Gastrocnemius medialis (tissue), 4 donors: Measurements from ENCODE around the gene SNTG2. TPM values are rescaled to one million over a fixed set of nuclear protein-coding genes. Genes with fewer than 3 reads are reported as not detected.

Experiments used
- ATAC-seq, 2 donors: fragments of 150-250 bp; one replicate each; pipeline ENCODE4 v1.9.1; 2016
- DNase-seq, 2 donors: peaks; one replicate each; pipeline ENCODE4 v3.0.0-alpha.2; 2019
- H3K27ac ChIP-seq, 4 donors: fragments of 200-600 bp; sonication (generic); 1 replicate in 1 of 4; 2 replicates in 3 of 4; pipeline ENCODE4 v1.5.1; 2016 to 2018; ENCODE audit warnings: mild to moderate bottlenecking in 2 of 4, moderate library complexity in 1 of 4
- H3K27me3 ChIP-seq, 3 donors: fragments of 200-600 bp; sonication (generic) in 2 of 3; 1 replicate in 1 of 3; 2 replicates in 2 of 3; pipeline versions ENCODE4 v1.5.1 to v1.6.0; 2016 to 2019; ENCODE audit warnings: mild to moderate bottlenecking in 1 of 3, moderate library complexity in 1 of 3
- H3K36me3 ChIP-seq, 2 donors: fragments of 200-600 bp; sonication (generic) in 1 of 2; one replicate each; pipeline ENCODE4 v1.5.1; 2017 to 2018
- H3K4me1 ChIP-seq, 2 donors: fragments of 200-600 bp; sonication (generic) in 1 of 2; one replicate each; pipeline ENCODE4 v1.5.1; 2016 to 2017; ENCODE audit warnings: mild to moderate bottlenecking in 2 of 2
- H3K4me3 ChIP-seq, 4 donors: fragments of 200-600 bp; sonication (generic) in 3 of 4; 1 replicate in 1 of 4; 2 replicates in 3 of 4; pipeline ENCODE4 v1.5.1; 2016 to 2019; ENCODE audit warnings: mild to moderate bottlenecking in 2 of 4
- H3K9me3 ChIP-seq, 3 donors: fragments of 200-600 bp; sonication (generic) in 2 of 3; 1 replicate in 1 of 3; 2 replicates in 2 of 3; pipeline ENCODE4 v1.5.1; 2016 to 2019
- CTCF ChIP-seq, 5 experiments: fragments of 450-650 bp in 3 of 5; fragments of 200-600 bp in 2 of 5; sonication (generic) in 2 of 5; IDR thresholded peaks in 4 of 5; conservative IDR thresholded peaks in 1 of 5; 1 replicate in 4 of 5; 2 replicates in 1 of 5; pipeline ENCODE4 v1.5.1; 2016 to 2019; ENCODE audit warnings: antibody characterized with exemption in 5 of 5, mild to moderate bottlenecking in 3 of 5, moderate library complexity in 3 of 5
- POLR2A ChIP-seq, 2 donors: fragments of 450-650 bp; IDR thresholded peaks; one replicate each; pipeline ENCODE4 v1.6.1; 2017; ENCODE audit warnings: antibody characterized with exemption in 2 of 2, mild to moderate bottlenecking in 2 of 2, moderate library complexity in 2 of 2
- in situ Hi-C, 4 donors: fragments of 200-750 bp; cut with MboI; loops; one replicate each; pipeline versions ENCODE4 v1.15.0 to v1.8.0; 2017; ENCODE audit warnings: low sequenced_read_pairs in 4 of 4
- intact Hi-C: fragments of 100-400 bp; cut with DNase I; formaldehyde crosslinking; loops from one replicate; pipeline ENCODE4 v1.15.1; 2023; ENCODE audit warnings: low total_unique reads
- total RNA-seq, 4 donors: library from RNA; depleted of rRNA; stranded (reverse); fragments of >200 nt; gene quantifications; one replicate each; pipeline versions ENCODE4 v1.1.0 to v1.2.3, GENCODE V29; 2016

Gene SNTG2
- total RNA-seq, 4 donors from 2014 or later = 0.55 to 1.0 (median 0.92) TPM; not detected in 1

DNA sequence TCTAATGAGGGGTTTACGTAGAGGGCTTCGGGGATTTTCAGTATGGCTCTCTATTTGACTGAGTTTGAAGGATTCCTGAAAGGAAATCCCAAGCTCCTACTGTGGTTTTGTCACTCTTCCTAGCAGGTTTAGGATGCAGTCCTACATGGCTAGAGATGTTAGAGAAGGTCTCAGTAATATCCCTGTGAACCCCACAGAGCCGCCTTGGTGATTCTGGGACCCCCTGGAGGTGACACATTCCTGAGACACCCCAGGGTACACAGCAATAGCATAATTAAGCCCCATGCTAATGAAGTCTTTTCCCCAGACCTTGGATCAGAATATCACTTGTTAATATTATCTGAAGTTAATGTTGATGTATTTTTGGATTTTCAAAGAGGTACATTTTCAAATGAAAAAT is 103.8 kb downstream of the SNTG2 start:
- no peaks in the 10 kb centered on the region for H3K36me3 ChIP-seq
- in situ Hi-C loops (no loop called here), intact Hi-C loops (no loop called here)
- no peaks in the 10 kb centered on the region for H3K27me3 ChIP-seq
- TF ChIP-seq CTCF (IDR thresholded peaks at IDR 0.05 in 4 of 5, conservative IDR thresholded peaks at IDR 0.05 in 1 of 5) = no peak
- no peak for TF ChIP-seq POLR2A (IDR thresholded peaks at IDR 0.05)
- no peaks in the 10 kb centered on the region for H3K9me3 ChIP-seq
- ATAC-seq (no peak), DNase-seq (no peak)
- no peak overlapping the region for H3K4me3 ChIP-seq
- H3K4me1 ChIP-seq = no peaks in the 10 kb centered on the region
- no peak overlapping the region for H3K27ac ChIP-seq

GRCh38 chr2:1055014-1055595 is 104.5 kb downstream of the SNTG2 start:
- no peaks in the 10 kb centered on the region for H3K36me3 ChIP-seq
- no peak for ATAC-seq

DNA sequence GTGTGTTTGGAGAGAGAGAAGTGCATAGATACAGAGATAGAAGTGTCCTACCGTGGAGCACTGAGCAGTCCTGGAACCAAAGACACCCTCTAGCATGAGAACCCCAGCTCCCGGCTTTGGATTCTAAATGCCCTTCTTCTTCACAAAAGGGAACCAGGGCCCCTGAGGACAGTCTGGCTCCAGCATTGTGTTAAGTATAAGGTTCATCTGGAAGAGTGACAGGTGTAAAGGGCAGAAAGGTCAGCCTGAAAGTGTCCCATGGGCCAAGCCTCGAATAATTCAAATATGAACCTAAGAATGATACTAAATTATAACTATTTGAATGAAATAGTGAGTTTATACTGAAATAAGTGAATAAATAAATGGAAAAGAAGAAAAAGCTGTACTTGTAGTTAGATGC is 109.7 kb downstream of the SNTG2 start:
- TF ChIP-seq POLR2A (IDR thresholded peaks at IDR 0.05) = no peak
- no peak for TF ChIP-seq CTCF (IDR thresholded peaks at IDR 0.05 in 4 of 5, conservative IDR thresholded peaks at IDR 0.05 in 1 of 5)
- H3K4me1 ChIP-seq = no peaks in the 10 kb centered on the region
- no peaks in the 10 kb centered on the region for H3K9me3 ChIP-seq
- intact Hi-C loops (no loop called here), in situ Hi-C loops (no loop called here)
- no peak for DNase-seq
- H3K36me3 ChIP-seq = no peaks in the 10 kb centered on the region
- ATAC-seq = no peak
- no peaks in the 10 kb centered on the region for H3K27me3 ChIP-seq
- no peak overlapping the region for H3K27ac ChIP-seq
- H3K4me3 ChIP-seq = no peak overlapping the region

More at GRCh38 chr2:1055014-1055595, 104.5 kb downstream of the SNTG2 start:
- Histone ChIP-seq H3K27ac (no peak overlapping the region), H3K27me3 (no peaks in the 10 kb centered on the region), H3K9me3 (no peaks in the 10 kb centered on the region), H3K4me3 (no peak overlapping the region), H3K4me1 (no peaks in the 10 kb centered on the region)
- in situ Hi-C loops = no loop called here
- intact Hi-C loops = no loop called here
- TF ChIP-seq POLR2A (IDR thresholded peaks at IDR 0.05) (no peak), CTCF (IDR thresholded peaks at IDR 0.05 in 4 of 5, conservative IDR thresholded peaks at IDR 0.05 in 1 of 5) (no peak)
- no peak for DNase-seq

- H3K27me3 ChIP-seq = no peaks in the 10 kb centered on the region
- H3K4me1 ChIP-seq = no peaks in the 10 kb centered on the region
- no peak for ATAC-seq
- H3K9me3 ChIP-seq = no peaks in the 10 kb centered on the region
- in situ Hi-C loops (no loop called here), intact Hi-C loops (no loop called here)
- H3K27ac ChIP-seq = no peak overlapping the region
- H3K36me3 ChIP-seq = no peaks in the 10 kb centered on the region
- no peak for DNase-seq
- TF ChIP-seq CTCF (IDR thresholded peaks at IDR 0.05 in 4 of 5, conservative IDR thresholded peaks at IDR 0.05 in 1 of 5) (no peak), POLR2A (IDR thresholded peaks at IDR 0.05) (no peak)
- H3K4me3 ChIP-seq = no peak overlapping the region
These were observed 110.3 kb downstream of the SNTG2 start for GRCh38 chr2:1060987-1061386.

DNA sequence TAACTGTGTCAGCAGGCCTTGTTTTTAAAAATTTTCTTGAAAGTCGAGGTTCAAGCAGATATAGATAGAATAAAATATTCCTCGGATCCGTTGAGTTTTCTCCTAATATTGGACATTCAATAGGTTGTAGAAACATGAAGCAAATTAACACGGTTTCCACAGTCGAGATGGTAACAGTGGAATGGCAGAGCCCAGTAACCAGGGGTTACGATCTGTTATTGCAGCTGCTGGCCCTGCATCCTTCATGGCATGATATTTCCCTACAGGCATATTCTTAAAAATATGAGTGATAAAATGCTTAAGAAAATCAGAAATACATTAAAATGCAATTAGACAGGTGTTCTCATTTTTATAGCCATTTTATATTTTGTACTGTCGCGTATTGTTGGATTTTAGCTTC is 117.6 kb downstream of the SNTG2 start:
- Histone ChIP-seq H3K4me3 (no peak overlapping the region), H3K4me1 (no peaks in the 10 kb centered on the region), H3K9me3 (no peaks in the 10 kb centered on the region), H3K27ac (no peak overlapping the region), H3K36me3 (no peaks in the 10 kb centered on the region), H3K27me3 (no peaks in the 10 kb centered on the region)
- ATAC-seq (no peak), DNase-seq (no peak)
- TF ChIP-seq CTCF (IDR thresholded peaks at IDR 0.05 in 4 of 5, conservative IDR thresholded peaks at IDR 0.05 in 1 of 5) (no peak), POLR2A (IDR thresholded peaks at IDR 0.05) (no peak)
- intact Hi-C loops = no loop called here
- in situ Hi-C loops = no loop called here
